AG09319 (cell line): ENCODE measurements around the gene RSPO1.

Source experiments
- DNase-seq: peaks from one replicate; pipeline ENCODE4 v3.0.0-alpha.2; 2010; ENCODE audit warnings: low read depth; ENCODE audit errors: extremely low read depth
- CTCF ChIP-seq: IDR thresholded peaks from 2 replicates; pipeline ENCODE4 v1.5.1; 2011; ENCODE audit warnings: low read depth, mild to moderate bottlenecking, inconsistent platforms, low read length, moderate library complexity

The RSPO1 gene

GRCh38 chr1:37605061-37605650, 29.5 kb downstream of the RSPO1 start:
- no peak for TF ChIP-seq CTCF
- no peak for DNase-seq

DNA sequence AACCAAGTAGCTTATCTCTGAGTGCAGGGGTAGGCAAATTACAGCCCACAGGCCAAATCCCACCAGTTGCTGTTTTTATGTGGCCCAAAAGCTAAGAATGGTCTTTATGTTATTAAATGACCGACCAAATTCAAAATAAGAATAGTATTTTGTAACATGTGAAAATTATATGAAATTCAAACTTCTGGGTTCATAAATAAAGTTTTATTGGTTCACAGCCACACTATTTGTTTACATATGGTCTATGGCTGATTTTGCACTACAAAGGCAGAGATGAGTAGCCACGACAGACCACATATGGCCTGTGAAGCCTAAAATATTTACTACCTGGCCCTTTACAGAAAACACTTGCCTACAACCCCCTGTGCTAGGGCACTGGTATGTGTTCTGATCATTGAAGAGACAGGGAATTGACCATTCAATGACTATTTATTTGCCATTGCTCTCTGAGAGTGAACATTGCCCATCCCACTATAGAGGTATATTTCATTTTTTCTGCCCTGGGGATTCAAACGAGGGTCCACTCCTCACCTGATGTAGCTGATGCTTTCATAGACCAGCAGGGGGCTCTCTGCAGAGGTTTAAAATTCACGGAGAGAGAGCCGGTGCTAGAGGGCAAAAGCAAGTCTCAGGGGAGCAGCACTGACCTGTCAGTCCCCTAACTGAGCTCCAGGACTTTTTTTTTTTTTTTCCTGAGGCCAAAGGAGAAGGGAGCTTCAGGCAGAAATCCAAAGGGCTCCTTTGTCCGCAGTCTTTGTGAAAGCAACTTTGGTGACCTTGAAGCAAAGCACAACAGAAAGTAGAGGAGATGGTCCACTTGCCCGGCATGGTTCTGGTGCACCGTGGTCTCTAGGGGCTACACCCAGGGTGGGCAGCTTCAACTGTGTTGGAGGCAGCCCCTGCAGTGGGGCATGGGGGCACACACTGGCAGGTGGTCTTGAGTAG, 31.7 kb downstream of the RSPO1 start:
- no peak for DNase-seq

DNA sequence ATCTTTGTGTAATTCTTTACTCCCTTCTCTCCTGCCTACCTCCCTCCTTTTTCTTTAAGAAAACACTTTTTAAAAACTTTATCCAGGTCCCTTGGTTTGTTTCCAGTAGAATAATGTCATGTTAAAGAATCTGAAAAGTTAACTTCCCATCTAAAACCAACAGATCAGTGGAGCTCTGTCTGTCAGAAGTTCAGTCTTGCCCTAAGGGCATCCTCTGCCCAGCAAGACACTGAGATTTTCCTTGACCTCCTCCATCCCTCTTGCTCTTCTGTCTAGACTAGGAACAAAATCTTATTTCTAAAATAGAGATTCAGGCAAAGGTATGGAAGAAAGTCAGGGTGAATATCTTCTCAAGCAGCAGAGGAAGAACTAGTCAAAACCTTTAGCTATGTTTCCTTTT, 33.3 kb downstream of the RSPO1 start:
- DNase-seq: no peak
- TF ChIP-seq CTCF: no peak

More for the DNA sequence above, 31.7 kb downstream of the RSPO1 start:
- peak; percentile 80 for TF ChIP-seq CTCF

GRCh38 chr1:37599940-37600339, 34.8 kb downstream of the RSPO1 start:
- TF ChIP-seq CTCF: no peak
- DNase-seq: no peak

GRCh38 chr1:37596182-37596667, 38.5 kb downstream of the RSPO1 start:
- no peak for DNase-seq
- TF ChIP-seq CTCF: no peak

DNA sequence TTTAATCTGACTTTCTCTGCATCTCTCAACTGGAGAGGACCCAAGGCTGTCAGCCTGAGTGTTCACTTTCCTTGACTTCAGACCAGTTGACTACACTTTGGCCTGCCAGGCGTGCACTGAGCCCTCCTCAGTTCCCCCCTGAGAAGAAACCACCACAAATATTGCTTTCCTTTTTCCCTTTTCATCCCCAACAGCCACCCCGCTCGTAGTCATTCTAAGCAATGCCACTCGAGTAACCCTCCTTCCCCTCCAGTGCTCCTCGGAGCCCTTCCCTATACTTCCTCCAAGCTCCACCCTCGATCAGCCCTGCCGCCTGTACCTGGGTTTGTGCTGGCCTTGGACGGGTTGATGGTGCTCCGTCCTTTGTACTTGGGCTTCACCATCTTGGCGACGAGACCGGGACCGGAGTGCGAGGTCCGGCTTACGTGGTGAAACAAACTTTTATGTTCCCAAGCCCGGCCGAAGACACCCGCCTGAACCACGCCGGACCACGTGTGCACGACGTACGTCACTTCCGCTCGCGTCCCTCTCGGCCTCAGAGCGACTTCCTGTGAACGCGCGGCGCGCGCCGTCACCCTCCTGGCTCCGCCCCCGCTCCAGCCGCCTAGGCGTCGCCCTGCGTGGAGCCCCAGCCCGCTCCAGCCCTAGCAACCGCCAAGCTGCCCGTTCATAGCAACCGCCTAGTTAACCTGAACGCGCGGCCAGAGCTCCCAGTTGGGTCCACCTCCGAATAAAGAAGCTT, 39.1 kb downstream of the RSPO1 start, which contains the start of gene GNL2:
Gene GNL2 (minus strand): TSS at position 498 of the 742 bp plus-strand sequence. CDS start 115 bp downstream, at position 383.
- no peak; the same call in 1 of the 2 replicates for TF ChIP-seq CTCF
- DNase-seq: peak; percentile 79
